GM12892 (cell line): Measurements from ENCODE around the gene SH3BGRL.

Experiments
- POLR2A ChIP-seq: IDR thresholded peaks from 2 replicates; pipeline ENCODE4 v1.6.1; 2011; ENCODE audit warnings: low read depth, low read length, control low read depth
- POLR2AphosphoS5 ChIP-seq: IDR thresholded peaks from 2 replicates; pipeline ENCODE4 v1.6.1; 2011; ENCODE audit warnings: low read depth, low read length, control low read depth
- TAF1 ChIP-seq: IDR thresholded peaks from 2 replicates; pipeline ENCODE4 v1.6.1; 2011; ENCODE audit warnings: low read depth, mild to moderate bottlenecking, control low read depth, low read length, borderline replicate concordance

DNA sequence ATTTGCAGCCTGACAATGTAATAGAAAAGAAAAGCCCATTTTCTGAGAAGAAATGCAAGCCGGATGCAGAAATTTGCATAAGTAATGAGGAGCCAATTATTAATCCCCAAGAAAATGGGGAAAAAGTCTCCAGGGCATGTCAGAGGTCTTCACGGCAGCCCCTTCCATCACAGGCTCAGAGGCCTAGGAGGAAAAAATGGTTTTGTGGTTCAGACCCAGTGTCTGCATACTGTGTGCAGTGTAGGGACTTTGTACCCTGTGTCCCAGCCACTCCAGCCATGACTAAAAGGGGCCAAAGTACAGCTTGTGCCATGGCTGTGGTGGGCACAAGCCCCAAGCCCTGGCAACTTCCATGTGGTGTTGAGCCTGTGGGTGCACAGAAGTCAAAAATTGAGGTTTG, 92.2 kb downstream of the SH3BGRL start:
- TF ChIP-seq POLR2AphosphoS5 (no peak), TAF1 (no peak), POLR2A (no peak)
